Upper lobe of right lung (tissue), 1 donor: Measurements from ENCODE around the gene FAM83G. TPM values are rescaled to one million over a fixed set of nuclear protein-coding genes. Genes with fewer than 3 reads are reported as not detected.

Experiments used
- ATAC-seq: fragments of 200-7000 bp; cut with Tn5 transposase; one replicate; pipeline ENCODE4 v1.9.1; 2020; ENCODE audit warnings: mild to moderate bottlenecking, moderate library complexity
- DNase-seq: peaks from one replicate; pipeline ENCODE4 v3.0.0-alpha.2; 2020
- H3K27ac ChIP-seq: fragments of 200-600 bp; one replicate; pipeline ENCODE4 v1.8.0; 2022
- H3K27me3 ChIP-seq: fragments of 200-600 bp; one replicate; pipeline ENCODE4 v1.8.0; 2022; ENCODE audit warnings: mild to moderate bottlenecking
- H3K36me3 ChIP-seq: fragments of 200-600 bp; one replicate; pipeline ENCODE4 v1.8.0; 2022
- H3K4me1 ChIP-seq: fragments of 200-600 bp; one replicate; pipeline ENCODE4 v1.8.0; 2022
- H3K4me3 ChIP-seq: fragments of 200-600 bp; one replicate; pipeline ENCODE4 v1.8.0; 2022; ENCODE audit warnings: mild to moderate bottlenecking
- H3K9me3 ChIP-seq: fragments of 200-600 bp; one replicate; pipeline ENCODE4 v1.8.0; 2022
- intact Hi-C: fragments of 100-400 bp; cut with DNase I; formaldehyde crosslinking; loops from one replicate; pipeline ENCODE4 v1.11.0; 2022
- total RNA-seq: library from RNA; stranded (reverse); fragmentation: NEBNext Ultra II Directional; extraction: Animal tissue kit (Norgen Biotek cat#: 25700); gene quantifications from one replicate; pipeline ENCODE4 v1.2.1, GENCODE V29; 2021
- TF ChIP-seq, protein P1 (sequence below): fragments of 200-600 bp; IDR thresholded peaks from one replicate; pipeline ENCODE4 v1.8.0; 2022; ENCODE audit warnings: antibody characterized with exemption
- donor health status: DM: no; HTN: yes; CAD: no; lungs with severe emphysema.

The FAM83G gene
- total RNA-seq, 1 donor from 2014 or later, result 8.3 TPM

DNA sequence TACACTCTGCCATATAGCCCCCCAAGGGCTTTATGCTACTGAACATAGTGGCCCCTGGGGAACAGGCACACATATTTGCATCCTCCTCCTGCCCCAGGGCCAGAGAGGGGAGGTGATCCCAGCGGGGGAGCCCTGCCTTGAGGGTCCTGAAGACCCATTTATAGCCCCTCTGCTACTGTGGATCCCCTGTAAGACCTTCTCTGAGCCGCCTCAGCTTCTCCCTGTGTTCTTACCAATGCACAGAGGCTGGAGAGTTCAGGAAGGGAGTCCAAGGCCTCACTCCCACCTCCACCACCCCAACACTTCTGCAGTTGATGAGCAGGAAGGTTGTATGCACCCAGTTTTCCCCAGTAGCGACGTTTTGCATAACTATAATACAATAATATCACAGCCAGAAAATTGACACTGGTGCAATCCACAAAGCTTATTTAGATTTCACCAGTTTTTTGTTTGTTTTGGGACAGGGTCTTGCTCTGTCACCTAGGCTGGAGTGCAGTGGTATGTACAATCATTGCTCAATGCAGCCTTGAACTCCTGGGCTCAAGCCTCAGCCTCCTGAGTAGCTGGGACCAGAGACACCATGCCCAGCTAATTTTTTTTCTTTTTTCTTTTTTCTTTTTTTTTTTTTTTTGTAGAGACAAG, 1.3 kb upstream of the FAM83G start:
- Histone ChIP-seq H3K4me1 (peaks cover 5% of the 10 kb centered on the region), H3K9me3 (no peaks in the 10 kb centered on the region), H3K4me3 (no peak overlapping the region), H3K27ac (no peak overlapping the region), H3K36me3 (no peaks in the 10 kb centered on the region), H3K27me3 (no peaks in the 10 kb centered on the region)
- intact Hi-C loops, result no loop called here
- TF ChIP-seq, protein P1, sequence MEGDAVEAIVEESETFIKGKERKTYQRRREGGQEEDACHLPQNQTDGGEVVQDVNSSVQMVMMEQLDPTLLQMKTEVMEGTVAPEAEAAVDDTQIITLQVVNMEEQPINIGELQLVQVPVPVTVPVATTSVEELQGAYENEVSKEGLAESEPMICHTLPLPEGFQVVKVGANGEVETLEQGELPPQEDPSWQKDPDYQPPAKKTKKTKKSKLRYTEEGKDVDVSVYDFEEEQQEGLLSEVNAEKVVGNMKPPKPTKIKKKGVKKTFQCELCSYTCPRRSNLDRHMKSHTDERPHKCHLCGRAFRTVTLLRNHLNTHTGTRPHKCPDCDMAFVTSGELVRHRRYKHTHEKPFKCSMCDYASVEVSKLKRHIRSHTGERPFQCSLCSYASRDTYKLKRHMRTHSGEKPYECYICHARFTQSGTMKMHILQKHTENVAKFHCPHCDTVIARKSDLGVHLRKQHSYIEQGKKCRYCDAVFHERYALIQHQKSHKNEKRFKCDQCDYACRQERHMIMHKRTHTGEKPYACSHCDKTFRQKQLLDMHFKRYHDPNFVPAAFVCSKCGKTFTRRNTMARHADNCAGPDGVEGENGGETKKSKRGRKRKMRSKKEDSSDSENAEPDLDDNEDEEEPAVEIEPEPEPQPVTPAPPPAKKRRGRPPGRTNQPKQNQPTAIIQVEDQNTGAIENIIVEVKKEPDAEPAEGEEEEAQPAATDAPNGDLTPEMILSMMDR, result no peak
- no peak for DNase-seq
- no peak for ATAC-seq

DNA sequence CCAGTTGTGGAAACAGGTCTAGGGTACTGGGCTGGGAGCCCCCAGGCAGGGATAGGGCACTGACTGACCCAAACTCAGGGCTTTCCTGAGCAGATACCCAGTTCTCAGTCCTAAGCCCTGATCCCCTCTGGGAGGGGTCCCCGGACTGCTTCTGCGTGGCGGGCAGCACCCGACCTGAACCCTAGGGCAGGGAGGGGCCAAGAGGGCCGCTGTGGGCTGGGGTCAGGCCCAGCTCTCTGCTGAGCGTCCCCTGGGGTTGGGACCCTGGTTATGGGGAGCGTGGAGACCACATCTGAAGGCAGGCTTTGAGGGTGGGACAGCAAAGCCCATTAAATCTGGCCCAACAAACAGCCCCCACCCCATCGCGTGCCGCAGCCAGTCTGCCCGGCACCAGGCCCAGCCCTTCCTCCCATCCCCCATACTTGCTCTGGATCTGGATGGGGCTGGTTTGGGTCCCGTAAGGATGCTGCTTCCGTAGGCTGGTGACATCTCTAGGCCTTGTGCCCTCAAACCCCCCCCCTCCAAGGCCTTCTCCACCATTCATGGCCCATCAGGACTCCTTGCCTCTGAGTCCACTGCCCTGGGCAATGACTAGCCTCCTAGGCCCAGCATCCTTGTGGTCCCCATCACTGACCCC, 691 bp upstream of the FAM83G start:
- TF ChIP-seq, protein P1, result no peak
- Histone ChIP-seq H3K4me3 (peak overlapping the region; percentile 66), H3K27me3 (no peaks in the 10 kb centered on the region), H3K36me3 (no peaks in the 10 kb centered on the region), H3K4me1 (peaks cover 5% of the 10 kb centered on the region), H3K27ac (peak overlapping the region; percentile 73), H3K9me3 (no peaks in the 10 kb centered on the region)
- DNase-seq (no peak), ATAC-seq (no peak)
- intact Hi-C loops, result no loop called here

DNA sequence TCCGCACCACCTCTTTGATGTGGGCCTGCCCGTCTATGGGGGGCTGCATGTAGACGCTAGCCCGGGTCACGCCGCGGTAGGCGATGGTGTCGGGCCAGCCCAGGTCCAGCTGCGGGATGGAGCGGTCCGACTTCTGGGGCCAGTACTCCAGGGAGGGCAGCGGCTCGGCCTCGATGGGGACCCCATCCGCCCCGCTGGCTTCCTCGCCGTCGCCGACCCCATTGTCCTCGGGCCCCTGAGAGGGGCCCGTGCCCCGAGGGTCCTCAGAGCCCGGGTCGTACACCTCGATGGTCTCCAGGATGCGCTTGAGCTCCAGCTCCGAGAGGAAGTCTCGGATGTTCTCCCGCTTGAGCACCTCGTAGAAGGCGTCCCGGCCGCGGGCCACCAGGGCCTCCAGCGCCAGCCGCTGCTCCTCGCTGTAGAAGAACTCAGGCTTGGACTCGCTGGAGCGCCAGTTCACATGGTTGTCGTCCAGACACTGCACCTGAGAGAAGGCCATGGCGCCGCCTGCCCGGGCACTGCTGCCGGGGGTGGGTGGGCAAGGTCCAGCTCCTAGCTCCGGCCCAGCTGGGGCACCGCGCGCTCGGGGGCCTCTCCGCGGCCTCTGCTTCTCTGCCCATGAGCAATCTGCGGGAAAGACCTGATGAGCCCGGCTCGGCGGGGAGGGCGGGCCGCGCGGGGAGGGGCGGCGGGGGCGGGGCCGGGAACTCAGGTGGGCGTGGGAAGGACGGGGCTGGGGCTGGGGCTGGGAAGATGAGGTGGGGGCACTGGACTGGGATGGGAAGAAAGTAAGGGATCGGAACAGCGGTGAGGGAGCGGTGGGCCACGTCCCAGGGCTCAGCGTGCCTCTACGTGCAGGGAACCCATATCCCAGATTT, 782 bp downstream of the FAM83G start:
- intact Hi-C loops, result no loop called here
- Histone ChIP-seq H3K4me3 (peak overlapping the region; percentile 66), H3K36me3 (no peaks in the 10 kb centered on the region), H3K27ac (peak overlapping the region; percentile 51), H3K4me1 (peaks cover 5% of the 10 kb centered on the region), H3K27me3 (no peaks in the 10 kb centered on the region), H3K9me3 (no peaks in the 10 kb centered on the region)
- ATAC-seq, result peak; percentile 44
- TF ChIP-seq, protein P1, result no peak
- no peak for DNase-seq

DNA sequence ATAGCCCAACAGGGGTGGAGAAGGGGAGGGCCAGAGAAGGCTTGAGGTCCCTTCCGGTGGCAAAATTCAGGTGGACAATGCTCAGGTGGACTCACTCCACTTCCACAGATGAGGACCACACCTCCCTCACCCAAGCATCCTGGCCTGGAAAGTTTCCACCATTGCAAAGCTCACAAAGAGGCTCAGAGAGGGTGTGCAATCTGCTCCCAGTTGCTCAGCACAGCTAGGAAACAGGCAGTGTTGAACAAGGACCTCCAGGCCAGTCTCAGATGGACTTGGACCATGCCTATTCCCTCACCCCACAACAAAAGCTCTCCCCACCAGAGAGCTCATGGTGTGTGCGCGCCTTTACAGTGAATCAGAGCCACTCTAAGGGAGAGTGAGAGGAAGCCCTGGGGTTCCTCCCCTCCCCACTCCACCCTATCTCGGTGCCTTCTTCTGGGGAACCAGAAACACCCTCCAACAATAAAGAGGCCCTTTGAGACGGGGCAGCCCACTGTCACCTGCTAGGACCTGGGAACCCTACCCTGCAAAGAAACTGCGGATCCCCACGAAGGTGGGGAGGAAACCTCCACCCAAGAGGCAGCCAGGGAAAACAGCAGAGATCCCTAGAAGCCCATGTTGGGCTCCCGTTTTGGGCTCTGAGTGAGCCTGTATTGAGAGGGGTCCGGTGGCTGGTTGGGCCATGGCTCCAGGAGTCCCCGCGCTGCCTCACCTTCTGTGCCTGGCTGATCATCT, 1.6 kb downstream of the FAM83G start:
- intact Hi-C loops, result no loop called here
- H3K4me1 ChIP-seq, result peaks cover 5% of the 10 kb centered on the region
- TF ChIP-seq, protein P1, result no peak
- H3K36me3 ChIP-seq, result no peaks in the 10 kb centered on the region
- DNase-seq (no peak), ATAC-seq (no peak)
- H3K4me3 ChIP-seq, result no peak overlapping the region
- H3K27ac ChIP-seq, result no peak overlapping the region
- no peaks in the 10 kb centered on the region for H3K9me3 ChIP-seq
- H3K27me3 ChIP-seq, result no peaks in the 10 kb centered on the region

DNA sequence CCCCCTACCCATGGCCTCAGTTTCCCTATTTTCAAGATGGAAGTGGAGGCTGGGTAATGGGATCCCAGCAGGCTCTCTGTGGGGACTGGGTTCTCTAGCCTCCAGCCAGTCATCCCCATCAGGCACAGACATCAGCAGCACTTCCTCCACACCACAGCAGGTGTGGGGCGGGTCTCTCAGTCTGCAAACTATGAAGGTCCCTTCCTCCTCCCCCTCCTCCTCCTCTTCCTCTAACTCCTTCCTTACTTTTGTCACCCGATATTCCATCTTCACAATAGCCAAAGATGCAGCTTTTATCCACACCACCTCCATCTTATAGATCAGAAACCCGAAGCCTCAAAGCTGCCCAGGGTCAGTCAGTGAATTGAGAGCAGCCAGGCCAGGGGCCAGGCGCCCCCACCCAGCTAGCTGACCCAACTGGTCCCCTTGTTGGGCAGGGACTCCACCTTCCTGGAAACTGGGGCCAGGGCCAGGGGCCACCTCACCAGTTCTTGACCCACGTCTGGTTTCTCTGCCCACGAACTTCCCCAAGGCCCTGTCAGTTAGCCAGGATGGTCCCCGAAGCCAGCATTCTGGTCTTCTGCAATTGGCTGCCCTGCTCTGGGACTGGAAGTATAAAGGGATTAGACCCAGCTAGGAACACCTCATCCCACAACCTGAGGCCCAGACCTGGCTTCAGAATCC, 2.5 kb downstream of the FAM83G start:
- ATAC-seq, result no peak
- intact Hi-C loops, result no loop called here
- no peaks in the 10 kb centered on the region for H3K9me3 ChIP-seq
- no peak overlapping the region for H3K27ac ChIP-seq
- no peaks in the 10 kb centered on the region for H3K27me3 ChIP-seq
- TF ChIP-seq, protein P1, result no peak
- H3K36me3 ChIP-seq, result no peaks in the 10 kb centered on the region
- no peak overlapping the region for H3K4me3 ChIP-seq
- DNase-seq, result no peak
- peaks cover 5% of the 10 kb centered on the region for H3K4me1 ChIP-seq
